Vagina (tissue), 2 donors: ENCODE data around the gene DCAF12. TPM values are rescaled to one million over a fixed set of nuclear protein-coding genes. Genes with fewer than 3 reads are reported as not detected.

Experiments used
- DNase-seq, 2 donors: peaks; one replicate each; pipeline ENCODE4 v3.0.0-alpha.2; 2017; ENCODE audit errors: extremely low spot score in 2 of 2
- H3K27ac ChIP-seq: fragments of 200-600 bp; sonication (generic); one replicate; pipeline ENCODE4 v1.5.1; 2019
- H3K27me3 ChIP-seq: fragments of 200-600 bp; sonication (generic); one replicate; pipeline ENCODE4 v1.5.1; 2019
- H3K36me3 ChIP-seq, 2 donors: fragments of 200-600 bp; sonication (generic); one replicate each; pipeline ENCODE4 v1.5.1; 2017 to 2019
- H3K4me1 ChIP-seq: fragments of 200-600 bp; sonication (generic); one replicate; pipeline ENCODE4 v1.5.1; 2019
- H3K4me3 ChIP-seq, 2 donors: fragments of 200-600 bp; sonication (generic); 1 replicate in 1 of 2; 2 replicates in 1 of 2; pipeline ENCODE4 v1.5.1; 2016 to 2019
- H3K9me3 ChIP-seq: fragments of 200-600 bp; sonication (generic); one replicate; pipeline ENCODE4 v1.5.1; 2019
- POLR2A ChIP-seq, 2 donors: fragments of 450-650 bp; IDR thresholded peaks; one replicate each; pipeline ENCODE4 v1.6.1; 2017; ENCODE audit warnings: antibody characterized with exemption in 2 of 2, mild to moderate bottlenecking in 2 of 2, moderate library complexity in 2 of 2
- POLR2AphosphoS5 ChIP-seq, 2 donors: sonication (generic); formaldehyde crosslinking; IDR thresholded peaks; one replicate each; pipeline ENCODE4 v1.9.0; 2017; ENCODE audit warnings: antibody characterized with exemption in 2 of 2, mild to moderate bottlenecking in 2 of 2, low read depth in 1 of 2; ENCODE audit not compliant: insufficient read depth in 1 of 2
- intact Hi-C: fragments of 100-400 bp; cut with DNase I; formaldehyde crosslinking; loops from one replicate; pipeline ENCODE4 v1.15.1; 2023
- total RNA-seq: library from RNA; depleted of rRNA; stranded (reverse); fragments of >200 nt; gene quantifications from one replicate; pipeline ENCODE4 v1.2.3, GENCODE V29; 2016
- TF ChIP-seq, protein P1 (sequence below), 3 experiments: fragments of 450-650 bp in 2 of 3; fragments of 200-600 bp in 1 of 3; sonication (generic) in 1 of 3; IDR thresholded peaks; one replicate each; pipeline ENCODE4 v1.5.1; 2017 to 2019; ENCODE audit warnings: antibody characterized with exemption in 3 of 3, mild to moderate bottlenecking in 2 of 3, moderate library complexity in 2 of 3

DCAF12 gene
- total RNA-seq, 1 donor from 2014 or later = 31.2 TPM

DNA sequence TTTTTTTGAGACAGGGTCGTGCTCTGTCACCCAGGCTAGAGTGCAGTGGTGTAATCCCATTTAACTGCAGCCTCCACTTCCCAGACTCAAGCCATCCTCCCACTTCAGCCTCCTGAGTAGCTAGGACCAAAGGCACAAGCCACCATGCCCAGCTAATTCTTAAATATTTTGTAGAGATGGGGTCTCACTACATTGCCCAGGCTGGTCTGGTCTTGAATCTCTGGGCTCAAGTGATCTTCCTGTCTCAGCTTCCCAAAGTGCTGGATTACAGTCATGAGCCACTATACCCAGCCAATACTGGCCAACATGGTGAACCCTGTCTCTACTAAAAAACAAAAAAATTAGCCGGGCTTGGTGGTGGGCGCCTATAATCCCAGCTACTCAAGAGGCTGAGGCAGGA lies 6.8 kb downstream of the DCAF12 start:
- Histone ChIP-seq H3K9me3 (no peaks in the 10 kb centered on the region), H3K27ac (no peak overlapping the region), H3K27me3 (no peaks in the 10 kb centered on the region), H3K4me3 (no peak overlapping the region), H3K4me1 (peaks cover 41% of the 10 kb centered on the region), H3K36me3 (peaks cover 0 to 45% of the 10 kb centered on the region in 2 donors)
- no peak for TF ChIP-seq POLR2AphosphoS5 (IDR thresholded peaks at IDR 0.05; ENCODE audit: insufficient read depth in 1 of 2, low read depth in 1 of 2)
- TF ChIP-seq, protein P1, sequence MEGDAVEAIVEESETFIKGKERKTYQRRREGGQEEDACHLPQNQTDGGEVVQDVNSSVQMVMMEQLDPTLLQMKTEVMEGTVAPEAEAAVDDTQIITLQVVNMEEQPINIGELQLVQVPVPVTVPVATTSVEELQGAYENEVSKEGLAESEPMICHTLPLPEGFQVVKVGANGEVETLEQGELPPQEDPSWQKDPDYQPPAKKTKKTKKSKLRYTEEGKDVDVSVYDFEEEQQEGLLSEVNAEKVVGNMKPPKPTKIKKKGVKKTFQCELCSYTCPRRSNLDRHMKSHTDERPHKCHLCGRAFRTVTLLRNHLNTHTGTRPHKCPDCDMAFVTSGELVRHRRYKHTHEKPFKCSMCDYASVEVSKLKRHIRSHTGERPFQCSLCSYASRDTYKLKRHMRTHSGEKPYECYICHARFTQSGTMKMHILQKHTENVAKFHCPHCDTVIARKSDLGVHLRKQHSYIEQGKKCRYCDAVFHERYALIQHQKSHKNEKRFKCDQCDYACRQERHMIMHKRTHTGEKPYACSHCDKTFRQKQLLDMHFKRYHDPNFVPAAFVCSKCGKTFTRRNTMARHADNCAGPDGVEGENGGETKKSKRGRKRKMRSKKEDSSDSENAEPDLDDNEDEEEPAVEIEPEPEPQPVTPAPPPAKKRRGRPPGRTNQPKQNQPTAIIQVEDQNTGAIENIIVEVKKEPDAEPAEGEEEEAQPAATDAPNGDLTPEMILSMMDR (IDR thresholded peaks at IDR 0.05) = no peak
- TF ChIP-seq POLR2A (IDR thresholded peaks at IDR 0.05) = no peak
- intact Hi-C loops = loop anchor here (10.0 kb wide), 1 partner anchor 135 kb away; no protein-coding TSS in a partner anchor
- no peak for DNase-seq

DNA sequence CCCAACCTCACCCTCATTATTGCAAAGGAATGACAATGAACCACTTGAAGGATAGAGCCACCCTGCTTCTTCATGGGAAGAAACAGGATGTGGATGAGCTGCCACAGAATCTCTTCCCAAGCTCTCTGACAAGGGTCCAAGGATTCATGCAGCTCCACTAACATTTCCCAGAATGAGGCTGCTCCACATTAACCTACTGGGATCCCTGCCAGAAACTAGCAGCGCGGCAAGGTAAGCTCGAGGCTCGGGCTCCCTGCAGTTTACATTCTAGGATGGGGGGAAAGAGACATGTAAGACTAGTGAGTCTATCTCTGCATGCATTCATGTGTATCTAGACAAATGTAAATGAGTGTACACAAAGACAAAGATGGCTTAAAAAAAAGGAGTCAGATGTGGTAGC lies 12.1 kb downstream of the DCAF12 start:
- H3K27ac ChIP-seq = no peak overlapping the region
- H3K36me3 ChIP-seq = peaks cover 0 to 29% of the 10 kb centered on the region in 2 donors
- intact Hi-C loops = no loop called here
- TF ChIP-seq POLR2A (IDR thresholded peaks at IDR 0.05) (no peak), POLR2AphosphoS5 (IDR thresholded peaks at IDR 0.05; ENCODE audit: insufficient read depth in 1 of 2, low read depth in 1 of 2) (no peak)
- TF ChIP-seq, protein P1 (IDR thresholded peaks at IDR 0.05) = no peak
- H3K4me1 ChIP-seq = no peaks in the 10 kb centered on the region
- H3K27me3 ChIP-seq = no peaks in the 10 kb centered on the region
- H3K4me3 ChIP-seq = no peak overlapping the region
- no peaks in the 10 kb centered on the region for H3K9me3 ChIP-seq
- no peak for DNase-seq

DNA sequence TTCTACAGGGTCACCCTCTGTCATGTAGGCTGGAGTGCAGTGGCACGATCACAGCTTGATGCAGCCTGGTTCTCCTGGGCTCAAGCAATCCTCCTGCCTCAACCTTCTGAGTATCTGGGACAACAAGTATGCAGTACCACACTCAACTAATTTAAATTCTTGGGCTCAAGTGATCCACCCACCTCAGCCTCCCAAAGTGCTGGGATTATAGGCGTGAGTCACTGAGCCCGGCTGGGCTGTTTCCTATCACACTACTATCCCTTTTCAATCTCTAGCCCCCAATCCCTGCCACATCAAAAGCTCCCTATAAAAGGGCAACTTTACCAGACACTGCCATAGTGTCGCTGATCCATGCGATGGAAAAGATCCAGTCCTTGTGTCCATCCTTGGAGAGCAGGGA lies 20.4 kb downstream of the DCAF12 start:
- H3K27me3 ChIP-seq = no peaks in the 10 kb centered on the region
- no peak for DNase-seq
- H3K36me3 ChIP-seq = peaks cover 0 to 71% of the 10 kb centered on the region in 2 donors
- no peak overlapping the region for H3K4me3 ChIP-seq
- no peaks in the 10 kb centered on the region for H3K4me1 ChIP-seq
- TF ChIP-seq POLR2AphosphoS5 (IDR thresholded peaks at IDR 0.05; ENCODE audit: insufficient read depth in 1 of 2, low read depth in 1 of 2) = no peak
- TF ChIP-seq, protein P1 (IDR thresholded peaks at IDR 0.05) = no peak
- no peak for TF ChIP-seq POLR2A (IDR thresholded peaks at IDR 0.05)
- H3K27ac ChIP-seq = no peak overlapping the region
- no peaks in the 10 kb centered on the region for H3K9me3 ChIP-seq
- intact Hi-C loops = no loop called here

DNA sequence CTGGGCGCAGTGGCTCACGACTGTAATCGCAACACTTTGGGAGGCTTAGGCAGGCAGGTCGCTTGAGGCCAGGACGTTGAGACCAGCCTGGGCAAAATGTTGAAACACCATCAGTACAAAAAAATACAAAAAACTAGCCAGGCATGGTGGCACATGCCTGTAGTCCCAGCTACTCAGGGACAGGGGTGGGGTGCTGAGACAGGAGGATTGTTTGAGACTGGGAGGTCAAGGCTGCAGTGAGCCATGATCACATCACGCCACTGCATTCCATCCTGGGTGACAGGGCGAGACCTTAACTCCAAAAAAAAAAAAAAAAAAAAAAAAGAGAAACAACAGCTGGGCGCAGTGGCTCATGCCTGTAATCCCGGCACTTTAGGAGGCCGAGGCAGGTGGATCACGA lies 23.7 kb downstream of the DCAF12 start:
- H3K27me3 ChIP-seq = no peaks in the 10 kb centered on the region
- TF ChIP-seq, protein P1 (IDR thresholded peaks at IDR 0.05) = no peak
- H3K36me3 ChIP-seq = peaks cover 0 to 86% of the 10 kb centered on the region in 2 donors
- no peaks in the 10 kb centered on the region for H3K4me1 ChIP-seq
- intact Hi-C loops = no loop called here
- no peak overlapping the region for H3K4me3 ChIP-seq
- no peak for DNase-seq
- no peak overlapping the region for H3K27ac ChIP-seq
- H3K9me3 ChIP-seq = no peaks in the 10 kb centered on the region

DNA sequence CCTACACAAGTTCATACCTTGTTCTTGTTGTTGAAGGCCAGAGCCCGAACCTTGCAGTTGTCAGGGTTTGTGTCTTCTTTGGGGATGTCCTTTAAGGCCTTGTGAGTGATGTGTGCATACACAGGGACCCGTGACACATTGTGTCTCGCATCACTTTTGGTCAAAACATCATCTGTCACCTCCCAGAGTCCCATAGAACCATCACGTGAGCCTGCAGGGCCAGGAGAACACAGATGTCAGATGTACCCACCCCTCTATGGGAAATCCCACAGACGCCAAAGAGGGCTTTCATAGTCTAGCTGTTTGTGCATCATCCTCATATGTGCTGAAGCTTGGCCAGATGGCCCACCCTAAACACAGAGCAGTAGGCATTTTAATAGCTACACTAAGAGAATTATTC lies 28.2 kb downstream of the DCAF12 start:
- no peak for TF ChIP-seq POLR2A (IDR thresholded peaks at IDR 0.05)
- Histone ChIP-seq H3K4me3 (no peak overlapping the region), H3K36me3 (peaks cover 0 to 89% of the 10 kb centered on the region in 2 donors), H3K27me3 (no peaks in the 10 kb centered on the region), H3K4me1 (no peaks in the 10 kb centered on the region), H3K9me3 (no peaks in the 10 kb centered on the region), H3K27ac (no peak overlapping the region)
- intact Hi-C loops = no loop called here
- DNase-seq = no peak

DNA sequence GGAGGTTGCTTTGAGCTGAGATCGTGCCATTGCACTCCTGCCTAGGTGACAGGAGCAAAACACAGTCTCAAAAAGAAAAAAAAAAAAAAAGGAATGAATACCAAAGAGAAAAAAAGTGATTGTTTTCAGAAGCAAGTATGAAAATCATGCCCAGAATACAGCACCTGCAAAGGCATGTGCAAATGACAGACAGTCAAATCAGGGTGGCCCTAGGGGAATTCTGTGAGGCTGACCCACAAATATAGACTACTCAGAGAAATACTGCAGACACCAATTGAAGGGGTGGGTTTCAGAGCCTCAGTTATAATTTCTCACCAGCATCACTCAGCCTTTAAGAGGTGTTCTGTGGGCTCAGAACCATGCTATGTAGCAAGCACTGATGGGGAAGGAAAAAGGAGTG lies 28.6 kb downstream of the DCAF12 start:
- H3K4me1 ChIP-seq = no peaks in the 10 kb centered on the region
- DNase-seq = no peak
- intact Hi-C loops = no loop called here
- no peaks in the 10 kb centered on the region for H3K9me3 ChIP-seq
- H3K27ac ChIP-seq = no peak overlapping the region
- no peaks in the 10 kb centered on the region for H3K27me3 ChIP-seq
- TF ChIP-seq, protein P1 (IDR thresholded peaks at IDR 0.05) = no peak
- TF ChIP-seq POLR2A (IDR thresholded peaks at IDR 0.05) (no peak), POLR2AphosphoS5 (IDR thresholded peaks at IDR 0.05; ENCODE audit: insufficient read depth in 1 of 2, low read depth in 1 of 2) (no peak)
- no peak overlapping the region for H3K4me3 ChIP-seq
- H3K36me3 ChIP-seq = peaks cover 0 to 88% of the 10 kb centered on the region in 2 donors
